ENCODE results near the gene METAP1. TPM values are rescaled to one million over a fixed set of nuclear protein-coding genes. Genes with fewer than 3 reads are reported as not detected.

Gene METAP1
- total and polyA plus RNA-seq, 2 experiments from 2014 or later, result 40.1 to 55.4 TPM

DNA sequence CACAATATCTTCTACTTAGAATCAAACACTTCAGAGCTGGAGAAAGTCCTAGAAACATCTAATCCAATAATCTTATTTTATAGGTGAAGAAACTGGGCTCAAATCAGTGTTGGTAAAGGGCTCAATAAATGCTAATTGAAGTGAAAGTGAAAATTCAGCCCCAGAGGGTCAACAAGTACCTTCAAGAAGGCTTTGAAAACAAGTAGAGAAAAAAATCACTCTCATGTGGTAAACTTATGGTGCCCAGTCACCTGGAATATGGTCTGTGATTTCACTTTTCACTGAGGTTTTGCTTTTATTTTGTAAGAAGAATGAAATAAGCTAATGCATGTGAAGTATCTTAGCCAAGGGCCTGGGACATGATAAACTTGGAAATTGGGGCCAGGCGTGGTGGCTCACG lies 37.5 kb upstream of the METAP1 start:
- H3K4me3 ChIP-seq, result no peak overlapping the region
- H3K36me3 ChIP-seq, result no peaks in the 10 kb centered on the region
- no peak overlapping the region for H3K27ac ChIP-seq
- no peaks in the 10 kb centered on the region for H3K27me3 ChIP-seq
- H3K4me1 ChIP-seq (ENCODE audit: low read depth), result no peaks in the 10 kb centered on the region
- H3K9me3 ChIP-seq (ENCODE audit: low read depth), result no peaks in the 10 kb centered on the region
- TF ChIP-seq, protein P1, sequence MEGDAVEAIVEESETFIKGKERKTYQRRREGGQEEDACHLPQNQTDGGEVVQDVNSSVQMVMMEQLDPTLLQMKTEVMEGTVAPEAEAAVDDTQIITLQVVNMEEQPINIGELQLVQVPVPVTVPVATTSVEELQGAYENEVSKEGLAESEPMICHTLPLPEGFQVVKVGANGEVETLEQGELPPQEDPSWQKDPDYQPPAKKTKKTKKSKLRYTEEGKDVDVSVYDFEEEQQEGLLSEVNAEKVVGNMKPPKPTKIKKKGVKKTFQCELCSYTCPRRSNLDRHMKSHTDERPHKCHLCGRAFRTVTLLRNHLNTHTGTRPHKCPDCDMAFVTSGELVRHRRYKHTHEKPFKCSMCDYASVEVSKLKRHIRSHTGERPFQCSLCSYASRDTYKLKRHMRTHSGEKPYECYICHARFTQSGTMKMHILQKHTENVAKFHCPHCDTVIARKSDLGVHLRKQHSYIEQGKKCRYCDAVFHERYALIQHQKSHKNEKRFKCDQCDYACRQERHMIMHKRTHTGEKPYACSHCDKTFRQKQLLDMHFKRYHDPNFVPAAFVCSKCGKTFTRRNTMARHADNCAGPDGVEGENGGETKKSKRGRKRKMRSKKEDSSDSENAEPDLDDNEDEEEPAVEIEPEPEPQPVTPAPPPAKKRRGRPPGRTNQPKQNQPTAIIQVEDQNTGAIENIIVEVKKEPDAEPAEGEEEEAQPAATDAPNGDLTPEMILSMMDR (IDR thresholded peaks at IDR 0.05; ENCODE audit: low read depth, low read length), result no peak
- DNase-seq (ENCODE audit: low read depth in 1 of 2, low spot score in 1 of 2), result no peak

DNA sequence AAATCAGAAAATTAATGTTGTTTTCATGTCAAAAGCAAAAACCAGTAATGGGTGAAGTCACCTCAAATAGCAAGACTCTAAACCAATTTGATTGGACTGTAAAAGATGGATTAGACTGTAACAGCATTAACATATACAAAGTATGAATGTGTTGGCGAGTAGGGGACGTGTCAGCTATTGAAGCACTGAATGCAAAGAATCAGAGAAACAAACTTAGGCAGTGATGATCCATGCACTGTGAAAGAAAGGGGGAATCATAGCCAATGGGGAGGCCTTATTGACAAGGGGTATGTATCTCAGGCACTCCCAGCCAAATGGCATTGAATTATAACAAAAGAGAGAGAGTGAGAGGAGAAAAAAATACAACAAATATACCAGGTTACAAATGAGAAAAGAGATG lies 36.1 kb upstream of the METAP1 start:
- Histone ChIP-seq H3K4me1 (ENCODE audit: low read depth) (no peaks in the 10 kb centered on the region), H3K9me3 (ENCODE audit: low read depth) (no peaks in the 10 kb centered on the region), H3K4me3 (no peak overlapping the region), H3K27me3 (no peaks in the 10 kb centered on the region), H3K36me3 (no peaks in the 10 kb centered on the region), H3K27ac (no peak overlapping the region)
- DNase-seq (ENCODE audit: low read depth in 1 of 2, low spot score in 1 of 2), result no peak
- TF ChIP-seq, protein P1 (IDR thresholded peaks at IDR 0.05; ENCODE audit: low read depth, low read length), result no peak

- Histone ChIP-seq H3K27me3 (no peaks in the 10 kb centered on the region), H3K9me3 (ENCODE audit: low read depth) (no peaks in the 10 kb centered on the region), H3K4me1 (ENCODE audit: low read depth) (no peaks in the 10 kb centered on the region), H3K4me3 (no peak overlapping the region), H3K36me3 (no peaks in the 10 kb centered on the region), H3K27ac (no peak overlapping the region)
- TF ChIP-seq, protein P1 (IDR thresholded peaks at IDR 0.05; ENCODE audit: low read depth, low read length), result no peak
- no peak for DNase-seq (ENCODE audit: low read depth in 1 of 2, low spot score in 1 of 2)
Observed at GRCh38 chr4:98961770-98962169, 33.8 kb upstream of the METAP1 start.

GRCh38 chr4:98963538-98964433 lies 31.7 kb upstream of the METAP1 start:
- no peaks in the 10 kb centered on the region for H3K36me3 ChIP-seq
- no peak overlapping the region for H3K27ac ChIP-seq
- DNase-seq (ENCODE audit: low read depth in 1 of 2, low spot score in 1 of 2), result no peak
- TF ChIP-seq, protein P1 (IDR thresholded peaks at IDR 0.05; ENCODE audit: low read depth, low read length), result no peak
- H3K4me1 ChIP-seq (ENCODE audit: low read depth), result no peaks in the 10 kb centered on the region
- no peaks in the 10 kb centered on the region for H3K27me3 ChIP-seq
- H3K4me3 ChIP-seq, result no peak overlapping the region
- no peaks in the 10 kb centered on the region for H3K9me3 ChIP-seq (ENCODE audit: low read depth)

DNA sequence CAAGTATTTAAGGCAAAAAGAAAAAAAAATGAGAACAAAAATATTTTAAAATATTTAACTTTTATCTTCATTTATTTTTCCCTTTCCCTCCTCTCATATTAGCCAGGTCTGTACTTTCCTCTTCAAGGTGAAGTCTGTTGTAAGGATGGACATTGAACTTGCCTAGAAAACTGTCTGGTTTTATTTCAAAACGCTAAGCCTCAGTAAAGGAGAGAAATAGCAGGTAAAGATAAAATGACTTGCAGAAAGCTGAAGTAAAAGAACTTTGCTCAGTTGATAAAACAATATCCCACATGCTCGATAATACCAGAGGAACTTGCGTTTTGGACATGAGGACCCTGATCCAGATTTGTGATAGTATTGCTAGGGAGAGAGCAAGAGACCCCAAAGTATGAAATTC lies 28.6 kb upstream of the METAP1 start:
- H3K36me3 ChIP-seq, result no peaks in the 10 kb centered on the region
- H3K27ac ChIP-seq, result no peak overlapping the region
- peaks cover 5% of the 10 kb centered on the region for H3K4me1 ChIP-seq (ENCODE audit: low read depth)
- H3K27me3 ChIP-seq, result no peaks in the 10 kb centered on the region
- H3K9me3 ChIP-seq (ENCODE audit: low read depth), result no peaks in the 10 kb centered on the region
- TF ChIP-seq, protein P1 (IDR thresholded peaks at IDR 0.05; ENCODE audit: low read depth, low read length), result no peak
- no peak for DNase-seq (ENCODE audit: low read depth in 1 of 2, low spot score in 1 of 2)
- no peak overlapping the region for H3K4me3 ChIP-seq
